Keratinocyte (primary cell): ENCODE results near the gene VPS4B. TPM values are rescaled to one million over a fixed set of nuclear protein-coding genes. Genes with fewer than 3 reads are reported as not detected.

Experiments used
- DNase-seq: peaks from one replicate; pipeline ENCODE4 v3.0.0-alpha.2; 2011; ENCODE audit warnings: low read depth, missing footprints, low spot score
- FAIRE-seq: peaks from 2 replicates; lab custom pipeline; 2011; peaks lifted over from hg19 to GRCh38; lab: Jason Lieb, UNC
- H2AFZ ChIP-seq: 2 replicates; pipeline ENCODE4 v1.6.0; 2012; ENCODE audit warnings: low read length, control low read depth, inconsistent platforms; ENCODE audit not compliant: control insufficient read depth
- H3K27ac ChIP-seq: 2 replicates; pipeline ENCODE4 v1.5.1; 2011; ENCODE audit warnings: low read length; ENCODE audit not compliant: control insufficient read depth, insufficient read depth
- H3K27me3 ChIP-seq: 3 replicates; pipeline ENCODE4 v1.6.0; 2011; ENCODE audit warnings: low read length; ENCODE audit not compliant: control insufficient read depth, insufficient read depth; ENCODE audit errors: extremely low read depth
- H3K36me3 ChIP-seq, 2 experiments: 2 replicates in 1 of 2; 3 replicates in 1 of 2; pipeline ENCODE4 v1.5.1; 2011; ENCODE audit warnings: low read length in 2 of 2, mild to moderate bottlenecking in 1 of 2; ENCODE audit not compliant: control insufficient read depth in 2 of 2, insufficient read depth in 2 of 2; ENCODE audit errors: extremely low read depth in 1 of 2
- H3K4me1 ChIP-seq: 3 replicates; pipeline ENCODE4 v1.5.1; 2011; ENCODE audit warnings: low read length; ENCODE audit not compliant: control insufficient read depth, insufficient read depth; ENCODE audit errors: extremely low read depth
- H3K4me2 ChIP-seq: 3 replicates; pipeline ENCODE4 v1.6.0; 2011; ENCODE audit warnings: low read depth, low read length; ENCODE audit not compliant: control insufficient read depth, insufficient read depth; ENCODE audit errors: extremely low read depth
- H3K4me3 ChIP-seq, 3 experiments: fragments of 200-600 bp in 1 of 3; sonication (generic) in 1 of 3; 2 replicates in 2 of 3; 3 replicates in 1 of 3; pipeline ENCODE4 v1.5.1; 2011 to 2016; ENCODE audit warnings: low read length in 3 of 3, mild to moderate bottlenecking in 3 of 3, control low read depth in 2 of 3, inconsistent platforms in 1 of 3, low read depth in 1 of 3, mixed read lengths in 1 of 3, mixed run types in 1 of 3, moderate library complexity in 1 of 3; ENCODE audit not compliant: control insufficient read depth in 2 of 3, insufficient read depth in 2 of 3; ENCODE audit errors: extremely low read depth in 1 of 3
- H3K79me2 ChIP-seq: 2 replicates; pipeline ENCODE4 v1.6.0; 2012; ENCODE audit warnings: low read length; ENCODE audit not compliant: control insufficient read depth, insufficient read depth
- H3K9ac ChIP-seq: 3 replicates; pipeline ENCODE4 v1.6.0; 2011; ENCODE audit warnings: low read length; ENCODE audit not compliant: control insufficient read depth, insufficient read depth; ENCODE audit errors: extremely low read depth
- H3K9me1 ChIP-seq: 3 replicates; pipeline ENCODE4 v1.6.0; 2011; ENCODE audit warnings: low read length; ENCODE audit not compliant: control insufficient read depth, insufficient read depth; ENCODE audit errors: extremely low read depth
- H3K9me3 ChIP-seq: 2 replicates; pipeline ENCODE4 v1.5.1; 2012; ENCODE audit warnings: low read depth, low read length; ENCODE audit not compliant: control insufficient read depth
- H4K20me1 ChIP-seq: 3 replicates; pipeline ENCODE4 v1.6.0; 2011; ENCODE audit warnings: low read length; ENCODE audit not compliant: control insufficient read depth, insufficient read depth; ENCODE audit errors: extremely low read depth
- EZH2 ChIP-seq: IDR thresholded peaks from one replicate; pipeline ENCODE4 v1.6.1; 2012; ENCODE audit warnings: inconsistent platforms, mild to moderate bottlenecking, low read length, moderate library complexity
- dilution Hi-C: fragments of 300-500 bp; cut with MboI; formaldehyde crosslinking; loops from one replicate; pipeline ENCODE4 v1.7.0; 2020; ENCODE audit warnings: low sequenced_read_pairs; ENCODE audit not compliant: extremely low pct_ligation_motif_present
- polyA plus RNA-seq, 5 experiments: library from polyadenylated mRNA; depleted of rRNA in 3 of 5; stranded (reverse) in 3 of 5; stranded (forward) in 1 of 5; unstranded in 1 of 5; fragments of >200 nt; gene quantifications; 1 replicate in 1 of 5; 2 replicates in 3 of 5; 3 replicates in 1 of 5; pipeline versions ENCODE4 v1.2.1 to v1.2.3, GENCODE V29; 2011 to 2012; ENCODE audit warnings: missing spikeins in 2 of 5, low read depth in 1 of 5, low replicate concordance in 1 of 5
- TF ChIP-seq, protein P1 (sequence below), 3 experiments: IDR thresholded peaks in 1 of 3; conservative IDR thresholded peaks in 1 of 3; optimal IDR thresholded peaks in 1 of 3; 2 replicates in 2 of 3; 3 replicates in 1 of 3; pipeline versions ENCODE3 to v1.5.1; 2011; ENCODE audit warnings: low read length in 3 of 3, mild to moderate bottlenecking in 3 of 3, moderate library complexity in 2 of 3, control low read depth in 1 of 3, inconsistent platforms in 1 of 3; ENCODE audit not compliant: insufficient read depth in 2 of 3; ENCODE audit errors: extremely low read depth in 1 of 3

Gene VPS4B
- polyA plus RNA-seq, 1 donor (not counting 4 experiments of a cell fraction or from before 2014, with no cell fraction given) = 65.3 TPM

DNA sequence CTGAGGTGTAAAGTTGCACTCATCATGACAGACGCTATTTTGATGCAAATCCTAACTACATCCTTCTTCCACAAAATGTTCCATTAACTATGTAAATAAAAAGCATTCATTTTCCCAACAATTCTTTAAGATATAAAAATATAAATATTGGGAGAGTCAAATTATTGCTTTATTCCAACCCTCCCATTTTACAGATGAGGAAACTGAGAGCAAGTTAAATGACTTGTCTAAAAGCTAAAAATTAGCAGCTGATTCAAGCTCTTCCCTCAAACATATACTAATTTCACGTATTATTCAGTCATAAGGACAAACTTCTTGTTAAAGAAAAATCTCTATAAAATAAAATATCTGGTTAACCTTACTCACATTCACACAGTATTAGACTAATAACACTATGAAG lies 72.0 kb downstream of the VPS4B start:
- dilution Hi-C loops = no loop called here
- Histone ChIP-seq H3K4me3 (no peak overlapping the region), H3K27me3 (no peaks in the 10 kb centered on the region), H4K20me1 (no peaks in the 10 kb centered on the region), H3K9me1 (peaks cover 2% of the 10 kb centered on the region), H3K4me1 (peaks cover 28% of the 10 kb centered on the region), H3K27ac (no peak overlapping the region), H3K9me3 (no peaks in the 10 kb centered on the region), H3K79me2 (peaks cover 9% of the 10 kb centered on the region), H3K4me2 (no peak overlapping the region), H3K36me3 (peaks cover 32 to 35% of the 10 kb centered on the region in 2 experiments), H3K9ac (no peak overlapping the region), H2AFZ (no peak overlapping the region)
- TF ChIP-seq, protein P1, sequence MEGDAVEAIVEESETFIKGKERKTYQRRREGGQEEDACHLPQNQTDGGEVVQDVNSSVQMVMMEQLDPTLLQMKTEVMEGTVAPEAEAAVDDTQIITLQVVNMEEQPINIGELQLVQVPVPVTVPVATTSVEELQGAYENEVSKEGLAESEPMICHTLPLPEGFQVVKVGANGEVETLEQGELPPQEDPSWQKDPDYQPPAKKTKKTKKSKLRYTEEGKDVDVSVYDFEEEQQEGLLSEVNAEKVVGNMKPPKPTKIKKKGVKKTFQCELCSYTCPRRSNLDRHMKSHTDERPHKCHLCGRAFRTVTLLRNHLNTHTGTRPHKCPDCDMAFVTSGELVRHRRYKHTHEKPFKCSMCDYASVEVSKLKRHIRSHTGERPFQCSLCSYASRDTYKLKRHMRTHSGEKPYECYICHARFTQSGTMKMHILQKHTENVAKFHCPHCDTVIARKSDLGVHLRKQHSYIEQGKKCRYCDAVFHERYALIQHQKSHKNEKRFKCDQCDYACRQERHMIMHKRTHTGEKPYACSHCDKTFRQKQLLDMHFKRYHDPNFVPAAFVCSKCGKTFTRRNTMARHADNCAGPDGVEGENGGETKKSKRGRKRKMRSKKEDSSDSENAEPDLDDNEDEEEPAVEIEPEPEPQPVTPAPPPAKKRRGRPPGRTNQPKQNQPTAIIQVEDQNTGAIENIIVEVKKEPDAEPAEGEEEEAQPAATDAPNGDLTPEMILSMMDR (optimal IDR thresholded peaks at IDR 0.05 in 1 of 3, IDR thresholded peaks at IDR 0.05 in 1 of 3, conservative IDR thresholded peaks at IDR 0.05 in 1 of 3; ENCODE audit: extremely low read depth in 1 of 3, insufficient read depth in 2 of 3, low read length in 3 of 3) = no peak
- TF ChIP-seq EZH2 = no peak
- DNase-seq (no peak), FAIRE-seq (no peak)

DNA sequence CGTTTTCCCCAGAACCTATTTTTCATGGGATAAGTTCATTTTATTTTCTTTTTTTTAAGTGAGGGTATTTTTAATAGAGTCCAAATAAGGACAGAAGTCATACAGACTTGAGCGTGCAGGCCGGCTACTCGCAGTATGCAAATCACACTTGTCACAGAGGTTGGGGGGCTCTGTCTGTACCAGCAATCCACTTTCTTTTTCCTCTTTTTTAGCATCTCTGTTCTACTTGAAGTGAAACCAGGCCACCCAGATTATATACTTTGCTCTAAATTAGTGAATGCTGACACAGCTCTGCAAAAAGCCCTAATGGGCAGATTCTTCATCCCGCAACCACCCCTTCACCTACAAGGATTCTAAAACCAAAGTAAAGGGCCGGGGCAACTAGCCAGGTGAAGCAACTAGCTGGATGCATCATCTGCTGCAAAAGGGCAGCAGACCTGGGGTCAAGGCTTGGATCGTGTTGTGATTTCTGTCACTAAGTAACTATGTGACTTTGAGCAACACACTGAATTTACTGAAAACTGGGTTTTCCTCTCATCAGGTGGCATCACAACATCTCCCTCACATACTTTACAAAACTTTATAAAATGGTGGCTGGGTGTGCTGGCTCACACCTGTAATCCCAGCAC lies 73.7 kb downstream of the VPS4B start:
- no peak for TF ChIP-seq EZH2
- TF ChIP-seq, protein P1 (optimal IDR thresholded peaks at IDR 0.05 in 1 of 3, IDR thresholded peaks at IDR 0.05 in 1 of 3, conservative IDR thresholded peaks at IDR 0.05 in 1 of 3; ENCODE audit: extremely low read depth in 1 of 3, insufficient read depth in 2 of 3, low read length in 3 of 3) = no peak
- FAIRE-seq = no peak
- H3K9me3 ChIP-seq = no peaks in the 10 kb centered on the region
- no peak overlapping the region for H3K4me2 ChIP-seq
- dilution Hi-C loops = no loop called here
- H3K27ac ChIP-seq = no peak overlapping the region
- no peak for DNase-seq
- peaks cover 21% of the 10 kb centered on the region for H3K79me2 ChIP-seq
- no peak overlapping the region for H2AFZ ChIP-seq
- H4K20me1 ChIP-seq = no peaks in the 10 kb centered on the region
- no peak overlapping the region for H3K4me3 ChIP-seq
- H3K27me3 ChIP-seq = no peaks in the 10 kb centered on the region
- peaks cover 9% of the 10 kb centered on the region for H3K9me1 ChIP-seq
- H3K9ac ChIP-seq = no peak overlapping the region
- H3K36me3 ChIP-seq = peaks cover 33 to 39% of the 10 kb centered on the region in 2 experiments
- H3K4me1 ChIP-seq = peaks cover 34% of the 10 kb centered on the region
